Stomach (tissue), 4 donors: Measurements from ENCODE around the gene XPO5.

Experiments used
- CTCF ChIP-seq, 7 experiments: fragments of 450-650 bp in 4 of 7; fragments of 200-600 bp in 3 of 7; sonication (generic) in 3 of 7; IDR thresholded peaks; one replicate each; pipeline ENCODE4 v1.5.1; 2016 to 2019; ENCODE audit warnings: antibody characterized with exemption in 7 of 7, control low read depth in 2 of 7, mild to moderate bottlenecking in 1 of 7
- POLR2A ChIP-seq, 4 donors: fragments of 450-650 bp; IDR thresholded peaks; one replicate each; pipeline ENCODE4 v1.6.1; 2016; ENCODE audit warnings: antibody characterized with exemption in 4 of 4, control low read depth in 2 of 4, mild to moderate bottlenecking in 1 of 4, moderate library complexity in 1 of 4
- POLR2AphosphoS5 ChIP-seq, 3 donors: sonication (generic); formaldehyde crosslinking; IDR thresholded peaks; one replicate each; pipeline ENCODE4 v1.6.1; 2016; ENCODE audit warnings: antibody characterized with exemption in 3 of 3

DNA sequence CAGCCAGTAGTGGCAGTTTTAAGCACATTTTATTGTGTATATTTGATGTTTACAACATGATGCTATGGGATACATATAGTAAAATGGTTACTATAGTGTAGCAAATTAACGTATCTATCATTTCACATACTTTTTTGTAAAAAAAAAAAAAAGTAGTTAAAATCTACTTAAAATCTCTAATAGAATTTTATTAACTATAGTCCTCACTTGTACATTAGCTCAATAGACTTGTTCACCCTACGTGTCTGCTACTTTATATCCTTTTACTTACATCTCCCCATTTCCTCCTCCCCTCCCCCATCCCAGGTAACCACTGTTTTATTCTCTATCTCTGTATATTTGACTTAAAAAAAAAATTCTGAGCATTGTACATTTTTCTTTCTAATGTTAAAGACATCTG is 30.2 kb upstream of the XPO5 start:
- TF ChIP-seq CTCF (IDR thresholded peaks at IDR 0.05), result no peak
- TF ChIP-seq POLR2A (IDR thresholded peaks at IDR 0.05), result no peak
- TF ChIP-seq POLR2AphosphoS5 (IDR thresholded peaks at IDR 0.05), result no peak
